Thoracic aorta (tissue), 2 donors: ENCODE measurements around the gene B4GALT5. TPM values are rescaled to one million over a fixed set of nuclear protein-coding genes. Genes with fewer than 3 reads are reported as not detected.

Source experiments
- ATAC-seq: fragments of 150-250 bp; one replicate; pipeline ENCODE4 v1.8.0; 2017; ENCODE audit warnings: low read depth; ENCODE audit not compliant: insufficient number of reproducible peaks, low FRiP score
- DNase-seq: peaks from one replicate; pipeline ENCODE4 v3.0.0-alpha.2; 2020; ENCODE audit warnings: low spot score
- H3K27ac ChIP-seq, 2 donors: fragments of 200-600 bp; sonication (generic); 1 replicate in 1 of 2; 2 replicates in 1 of 2; pipeline ENCODE4 v1.5.1; 2016; ENCODE audit warnings: mild to moderate bottlenecking in 2 of 2, moderate library complexity in 2 of 2
- H3K27me3 ChIP-seq: fragments of 200-600 bp; sonication (generic); replicated peaks from 2 replicates; pipeline ENCODE4 v1.6.0; 2016; ENCODE audit warnings: mild to moderate bottlenecking; ENCODE audit not compliant: insufficient read depth
- H3K36me3 ChIP-seq: fragments of 200-600 bp; sonication (generic); one replicate; pipeline ENCODE4 v1.5.1; 2016
- H3K4me1 ChIP-seq, 2 donors: fragments of 200-600 bp; sonication (generic); 1 replicate in 1 of 2; 2 replicates in 1 of 2; pipeline versions ENCODE4 v1.5.1 to v1.6.0; 2016; ENCODE audit warnings: low read depth in 2 of 2, mild to moderate bottlenecking in 1 of 2; ENCODE audit not compliant: control insufficient read depth in 1 of 2
- H3K4me3 ChIP-seq: fragments of 200-600 bp; sonication (generic); 2 replicates; pipeline ENCODE4 v1.5.1; 2016; ENCODE audit warnings: mild to moderate bottlenecking
- H3K9me3 ChIP-seq: fragments of 200-600 bp; sonication (generic); 2 replicates; pipeline ENCODE4 v1.5.1; 2016
- total RNA-seq, 2 donors: library from RNA; depleted of rRNA; stranded (reverse); fragments of >200 nt; gene quantifications; one replicate each; pipeline versions ENCODE4 v1.1.0 to v1.2.3, GENCODE V29; 2016
- TF ChIP-seq, protein P1 (sequence below): fragments of 200-600 bp; sonication (generic); IDR thresholded peaks from one replicate; pipeline ENCODE4 v1.5.1; 2019; ENCODE audit warnings: antibody characterized with exemption

B4GALT5 gene
- total RNA-seq, 2 donors from 2014 or later: 15.7 to 45.3 TPM

DNA sequence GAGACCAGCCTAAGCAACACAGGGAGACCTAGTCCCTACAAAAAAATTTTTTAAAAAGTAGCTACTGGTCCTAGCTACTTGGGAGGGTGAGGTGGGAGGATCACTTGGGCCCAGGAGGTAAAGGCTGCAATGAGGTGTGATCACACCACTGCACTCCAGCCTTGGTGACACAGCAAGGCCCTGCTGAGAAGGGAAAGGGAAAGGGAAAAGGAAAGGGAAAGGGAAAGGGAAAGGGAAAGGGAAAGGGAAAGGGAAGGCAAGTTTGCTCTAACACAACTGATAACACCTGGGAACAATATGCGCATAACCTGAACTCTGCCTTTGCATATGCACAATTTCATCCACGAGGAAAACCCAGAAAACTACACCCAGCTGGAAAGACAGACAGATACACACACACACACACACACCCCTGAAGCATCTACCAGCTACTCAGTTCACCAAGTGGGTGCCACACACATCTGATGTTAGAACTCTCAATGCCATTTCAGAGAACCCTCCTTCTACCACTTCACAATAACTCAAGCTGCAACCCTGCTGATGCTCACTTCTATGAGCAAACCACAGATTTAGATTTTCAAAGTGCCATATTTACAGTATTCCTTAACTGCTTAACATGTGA, 19.1 kb downstream of the B4GALT5 start:
- Histone ChIP-seq H3K4me1 (peaks cover 15 to 54% of the 10 kb centered on the region in 2 donors), H3K4me3 (no peak overlapping the region), H3K27ac (no peak overlapping the region), H3K36me3 (no peaks in the 10 kb centered on the region), H3K27me3 (no peaks in the 10 kb centered on the region), H3K9me3 (no peaks in the 10 kb centered on the region)
- DNase-seq (no peak), ATAC-seq (no peak)
- TF ChIP-seq, protein P1, sequence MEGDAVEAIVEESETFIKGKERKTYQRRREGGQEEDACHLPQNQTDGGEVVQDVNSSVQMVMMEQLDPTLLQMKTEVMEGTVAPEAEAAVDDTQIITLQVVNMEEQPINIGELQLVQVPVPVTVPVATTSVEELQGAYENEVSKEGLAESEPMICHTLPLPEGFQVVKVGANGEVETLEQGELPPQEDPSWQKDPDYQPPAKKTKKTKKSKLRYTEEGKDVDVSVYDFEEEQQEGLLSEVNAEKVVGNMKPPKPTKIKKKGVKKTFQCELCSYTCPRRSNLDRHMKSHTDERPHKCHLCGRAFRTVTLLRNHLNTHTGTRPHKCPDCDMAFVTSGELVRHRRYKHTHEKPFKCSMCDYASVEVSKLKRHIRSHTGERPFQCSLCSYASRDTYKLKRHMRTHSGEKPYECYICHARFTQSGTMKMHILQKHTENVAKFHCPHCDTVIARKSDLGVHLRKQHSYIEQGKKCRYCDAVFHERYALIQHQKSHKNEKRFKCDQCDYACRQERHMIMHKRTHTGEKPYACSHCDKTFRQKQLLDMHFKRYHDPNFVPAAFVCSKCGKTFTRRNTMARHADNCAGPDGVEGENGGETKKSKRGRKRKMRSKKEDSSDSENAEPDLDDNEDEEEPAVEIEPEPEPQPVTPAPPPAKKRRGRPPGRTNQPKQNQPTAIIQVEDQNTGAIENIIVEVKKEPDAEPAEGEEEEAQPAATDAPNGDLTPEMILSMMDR: no peak

DNA sequence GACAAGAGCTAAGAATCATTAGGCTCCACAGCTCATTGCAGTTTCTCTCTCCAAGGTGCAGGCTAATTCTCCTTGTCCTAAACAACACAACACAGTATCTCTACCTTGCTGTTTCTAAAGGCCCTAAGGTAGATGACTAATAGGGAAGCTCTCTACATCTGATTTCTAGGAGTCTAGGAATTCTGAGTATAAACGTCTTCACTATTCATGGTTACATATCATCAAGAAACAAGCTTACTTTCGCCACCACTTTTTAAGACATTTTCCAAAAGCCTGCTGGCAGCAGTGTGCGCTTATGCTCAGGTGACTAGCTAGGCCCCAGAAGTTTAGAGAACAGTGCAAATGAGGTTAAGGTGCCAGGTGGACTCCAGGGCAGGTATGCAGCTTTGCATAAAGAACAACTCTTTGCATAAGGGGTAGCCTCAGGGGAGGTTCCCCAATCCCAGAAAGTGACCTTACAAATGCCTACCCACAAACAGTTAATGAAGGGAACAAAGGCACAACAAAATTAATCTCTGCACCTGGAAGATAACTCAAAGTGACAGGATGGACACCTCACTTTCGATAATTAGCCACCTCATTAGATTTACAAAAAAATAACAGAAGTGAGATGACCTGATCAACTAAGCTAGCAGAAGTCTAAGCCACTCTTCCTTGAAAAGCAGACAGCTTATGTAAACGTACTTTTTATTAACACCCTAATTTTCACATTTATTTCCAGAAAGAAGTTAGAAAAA, 20.1 kb downstream of the B4GALT5 start:
- Histone ChIP-seq H3K27me3 (no peaks in the 10 kb centered on the region), H3K9me3 (no peaks in the 10 kb centered on the region), H3K4me1 (peaks cover 15 to 54% of the 10 kb centered on the region in 2 donors), H3K36me3 (no peaks in the 10 kb centered on the region), H3K4me3 (no peak overlapping the region), H3K27ac (no peak overlapping the region)
- DNase-seq (no peak), ATAC-seq (no peak)
- TF ChIP-seq, protein P1: no peak

DNA sequence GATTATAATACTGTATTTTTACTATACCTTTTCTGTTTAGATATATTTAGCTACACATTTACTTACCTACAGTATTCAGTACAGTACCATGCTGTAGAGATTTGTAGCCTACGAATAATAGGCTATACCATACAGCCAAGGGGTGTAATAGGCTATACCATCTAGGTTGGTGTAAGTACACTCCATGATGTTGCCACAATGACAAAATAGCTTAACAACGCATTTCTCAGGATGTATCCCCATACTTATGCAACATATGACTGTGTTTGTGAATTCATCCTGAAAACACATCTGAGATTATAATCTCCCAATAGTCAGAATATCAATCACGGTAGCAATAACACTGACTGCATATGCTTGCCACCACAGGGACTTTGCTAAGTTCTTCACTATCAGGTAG, 20.7 kb downstream of the B4GALT5 start:
- no peak for DNase-seq
- H3K9me3 ChIP-seq: no peaks in the 10 kb centered on the region
- no peak overlapping the region for H3K4me3 ChIP-seq
- no peak for ATAC-seq
- H3K27ac ChIP-seq: no peak overlapping the region
- H3K27me3 ChIP-seq: no peaks in the 10 kb centered on the region
- H3K4me1 ChIP-seq: peaks cover 21 to 54% of the 10 kb centered on the region in 2 donors
- TF ChIP-seq, protein P1: no peak
- H3K36me3 ChIP-seq: no peaks in the 10 kb centered on the region

DNA sequence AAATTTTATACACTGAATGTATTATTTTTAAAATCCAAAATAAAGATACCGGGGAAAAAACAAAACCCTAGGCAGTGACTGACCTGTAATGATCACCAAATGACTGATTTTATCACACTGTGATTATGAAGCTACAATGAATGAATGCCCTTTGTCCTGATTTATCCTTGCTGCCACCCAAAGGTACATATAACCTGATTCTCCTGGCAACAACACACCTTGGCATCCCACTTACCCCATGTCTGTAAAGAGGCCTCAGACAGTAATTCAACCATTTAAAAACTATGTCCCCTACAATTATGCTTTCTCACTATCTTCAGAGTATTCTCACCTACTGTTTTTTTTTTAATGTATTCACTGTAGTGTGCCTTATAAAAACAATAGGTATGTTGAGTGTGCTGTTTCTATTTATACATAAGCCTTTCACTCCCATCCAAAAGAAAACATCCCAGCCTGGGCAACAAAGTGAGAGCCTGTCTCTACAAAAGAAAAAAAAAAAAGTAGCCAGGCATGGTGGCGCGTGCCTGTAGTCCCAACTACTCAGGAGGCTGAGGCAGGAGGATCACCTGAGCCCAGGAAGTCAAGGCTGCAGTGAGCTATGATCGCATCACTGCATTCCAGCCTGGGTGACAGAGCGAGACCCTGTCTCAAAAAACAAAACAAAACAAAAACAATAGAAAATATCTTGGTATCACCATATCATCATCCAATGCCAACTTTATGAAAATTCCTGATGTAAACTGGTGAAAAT, 21.7 kb downstream of the B4GALT5 start:
- no peak for ATAC-seq
- Histone ChIP-seq H3K27me3 (no peaks in the 10 kb centered on the region), H3K4me1 (peaks cover 29 to 57% of the 10 kb centered on the region in 2 donors), H3K27ac (no peak overlapping the region), H3K36me3 (no peaks in the 10 kb centered on the region), H3K4me3 (no peak overlapping the region), H3K9me3 (no peaks in the 10 kb centered on the region)
- TF ChIP-seq, protein P1: no peak
- no peak for DNase-seq
